ENCODE data around the gene PAPPA. TPM values are rescaled to one million over a fixed set of nuclear protein-coding genes. Genes with fewer than 3 reads are reported as not detected.

Gene PAPPA
- total and polyA plus RNA-seq, 2 of the 8 experiments (the other 6 are each of a cell fraction or from before 2014, with no cell fraction given), result 0.18 to 0.63 TPM

GRCh38 chr9:116142706-116143492, 10.7 kb upstream of the PAPPA start (continued):
- TF ChIP-seq CHD7 (IDR thresholded peaks at IDR 0.05; ENCODE audit: insufficient replicate concordance, low read length) (no peak), CEBPB (IDR thresholded peaks at IDR 0.05; ENCODE audit: low read depth, low read length) (no peak), ASH2L (IDR thresholded peaks at IDR 0.05; ENCODE audit: low read length) (no peak), TEAD4 (IDR thresholded peaks at IDR 0.05; ENCODE audit: low read depth, low read length) (no peak), KDM4A (IDR thresholded peaks at IDR 0.05; ENCODE audit: low read depth, low read length, severe bottlenecking) (no peak), NRF1 (IDR thresholded peaks at IDR 0.05; ENCODE audit: low read depth, low read length) (no peak), SIX5 (IDR thresholded peaks at IDR 0.05; ENCODE audit: low read depth, low read length) (no peak), GABPA (IDR thresholded peaks at IDR 0.05; ENCODE audit: borderline replicate concordance, insufficient read depth, low read length) (no peak), CHD2 (IDR thresholded peaks at IDR 0.05; ENCODE audit: low read length) (no peak), CHD1 (IDR thresholded peaks at IDR 0.05; ENCODE audit: low read depth, low read length) (no peak), HDAC6 (IDR thresholded peaks at IDR 0.05; ENCODE audit: low read depth, low read length) (no peak), SP1 (IDR thresholded peaks at IDR 0.05; ENCODE audit: low read depth, low read length) (no peak)

Data from H1 (cell line).